Subcutaneous abdominal adipose tissue (tissue), 5 donors: ENCODE results near the gene SCIN.

Source experiments
- H3K27ac ChIP-seq: one replicate; pipeline ENCODE4 v1.7.0; 2013; ENCODE audit warnings: low read depth, mild to moderate bottlenecking, inconsistent platforms, low read length, moderate library complexity
- H3K27me3 ChIP-seq, 5 donors: one replicate each; pipeline ENCODE4 v1.7.0; 2013; ENCODE audit warnings: low read length in 5 of 5, inconsistent platforms in 1 of 5; ENCODE audit not compliant: control insufficient read depth in 5 of 5, insufficient read depth in 4 of 5
- H3K36me3 ChIP-seq, 5 donors: one replicate each; pipeline ENCODE4 v1.7.0; 2013; ENCODE audit warnings: low read length in 5 of 5; ENCODE audit not compliant: control insufficient read depth in 5 of 5, insufficient read depth in 5 of 5
- H3K4me1 ChIP-seq, 5 donors: one replicate each; pipeline ENCODE4 v1.7.0; 2013; ENCODE audit warnings: low read length in 5 of 5, mild to moderate bottlenecking in 3 of 5, moderate library complexity in 1 of 5; ENCODE audit not compliant: control insufficient read depth in 5 of 5, insufficient read depth in 5 of 5
- H3K4me3 ChIP-seq, 5 donors: one replicate each; pipeline ENCODE4 v1.7.0; 2013; ENCODE audit warnings: low read length in 5 of 5, low read depth in 1 of 5
- H3K9ac ChIP-seq, 5 donors: one replicate each; pipeline ENCODE4 v1.7.0; 2013; ENCODE audit warnings: low read length in 5 of 5, mild to moderate bottlenecking in 4 of 5, moderate library complexity in 3 of 5
- H3K9me3 ChIP-seq, 5 donors: one replicate each; pipeline ENCODE4 v1.7.0; 2013; ENCODE audit warnings: low read length in 5 of 5; ENCODE audit not compliant: control insufficient read depth in 5 of 5
- donor health status: healthy.
- donor health status: healthy.
- donor health status: healthy.
- donor health status: healthy.
- donor health status: healthy.

The SCIN gene

DNA sequence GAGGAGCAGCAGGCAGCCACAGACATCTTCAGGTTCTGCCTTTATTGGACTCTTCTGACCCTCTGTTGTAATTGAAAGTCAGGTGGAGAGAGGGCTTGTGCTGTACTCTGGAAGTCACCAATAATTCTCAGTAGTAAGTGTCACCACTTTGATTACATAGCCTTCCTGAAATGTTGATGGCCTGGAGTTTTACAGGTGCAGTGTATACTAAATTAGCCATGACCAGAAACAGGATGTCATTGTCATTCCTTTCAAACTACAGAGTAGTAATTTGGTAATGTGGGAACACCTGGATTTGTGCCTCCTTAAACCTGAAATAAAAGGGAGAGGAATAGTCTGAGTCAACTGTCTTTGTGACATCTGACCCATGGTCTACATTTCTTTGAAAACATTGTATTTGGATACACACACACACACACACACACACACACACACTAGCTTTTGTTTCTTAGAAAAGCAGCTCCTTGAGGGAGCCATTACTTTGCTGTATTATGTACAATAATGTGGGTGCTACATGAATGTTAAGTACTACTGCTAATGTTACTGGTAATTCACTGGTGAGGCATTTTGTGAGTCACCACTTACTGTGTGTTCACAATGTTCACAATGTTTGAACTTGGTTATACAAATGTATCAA is 136.5 kb downstream of the SCIN start:
- Histone ChIP-seq H3K27me3 (no peaks in the 10 kb centered on the region), H3K36me3 (no peaks in the 10 kb centered on the region), H3K27ac (no peak overlapping the region), H3K9ac (no peak overlapping the region), H3K4me1 (peaks cover 0 to 4% (median 0%) of the 10 kb centered on the region in 5 donors), H3K4me3 (no peak overlapping the region), H3K9me3 (no peaks in the 10 kb centered on the region)

DNA sequence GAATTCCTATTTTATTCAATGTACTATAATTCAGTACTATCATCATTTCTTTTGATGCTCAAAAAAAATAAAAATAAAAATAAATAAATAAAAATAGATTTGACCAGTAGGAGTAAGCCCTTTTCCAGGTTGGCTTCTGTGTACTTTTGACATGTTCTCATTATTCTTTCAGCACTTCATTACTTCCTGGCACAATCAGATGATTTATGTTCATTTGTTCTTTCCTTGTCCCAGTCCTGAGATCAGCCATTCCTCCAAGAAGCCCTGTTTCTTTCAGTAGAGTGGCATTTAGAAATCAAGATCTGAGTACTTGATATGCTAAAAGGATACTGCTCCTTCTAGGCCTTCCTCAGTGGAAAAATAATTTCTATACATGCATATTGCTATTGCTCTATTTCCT is 137.8 kb downstream of the SCIN start:
- Histone ChIP-seq H3K9ac (no peak overlapping the region), H3K4me1 (peaks cover 0 to 5% (median 0%) of the 10 kb centered on the region in 5 donors), H3K27ac (no peak overlapping the region), H3K27me3 (no peaks in the 10 kb centered on the region), H3K4me3 (no peak overlapping the region), H3K9me3 (no peaks in the 10 kb centered on the region), H3K36me3 (no peaks in the 10 kb centered on the region)
